ENCODE data around the gene SOX18. TPM values are rescaled to one million over a fixed set of nuclear protein-coding genes. Genes with fewer than 3 reads are reported as not detected.

Gene SOX18
- total RNA-seq, 4 donors from 2014 or later: 0.79 to 8.7 (median 3.3) TPM

DNA sequence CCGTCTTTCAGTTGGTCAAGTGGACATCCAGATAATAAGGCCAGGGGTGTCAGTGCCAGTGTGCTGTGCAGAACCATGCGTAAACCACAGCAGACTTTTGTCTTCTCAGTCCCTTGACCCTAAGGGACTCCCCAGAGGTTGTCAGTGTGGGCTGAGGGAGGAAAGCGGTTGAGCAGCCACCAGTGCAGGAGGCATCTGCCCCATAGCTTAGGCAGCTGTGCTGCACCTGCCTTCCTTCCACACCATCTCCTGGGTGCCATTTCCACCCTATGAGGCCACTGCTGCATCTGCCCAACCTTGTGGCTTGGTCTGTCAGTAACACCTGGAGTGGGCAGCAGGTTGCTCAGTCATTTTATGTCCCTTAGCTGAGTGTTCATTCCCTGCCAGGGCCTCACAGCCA lies 42.5 kb downstream of the SOX18 start:
- TF ChIP-seq CTCF (IDR thresholded peaks at IDR 0.05) (no peak), EP300 (IDR thresholded peaks at IDR 0.05) (no peak), POLR2A (IDR thresholded peaks at IDR 0.05) (no peak), POLR2AphosphoS5 (IDR thresholded peaks at IDR 0.05) (no peak)
- WGBS: 90% methylated on average over 2 of the region's 3 CpGs
- Histone ChIP-seq H3K36me3 (peaks cover 82% of the 10 kb centered on the region), H3K9me3 (no peaks in the 10 kb centered on the region), H3K4me1 (peaks cover 19% of the 10 kb centered on the region), H3K27me3 (no peaks in the 10 kb centered on the region), H3K4me3 (no peak overlapping the region), H3K27ac (no peak overlapping the region)
- DNase-seq (ENCODE audit: low spot score in 2 of 2): no peak

GRCh38 chr20:64006490-64006889 lies 42.9 kb downstream of the SOX18 start:
- DNase-seq (ENCODE audit: low spot score in 2 of 2): no peak
- Histone ChIP-seq H3K36me3 (peaks cover 84% of the 10 kb centered on the region), H3K27ac (no peak overlapping the region), H3K4me3 (no peak overlapping the region), H3K27me3 (no peaks in the 10 kb centered on the region), H3K4me1 (peaks cover 19% of the 10 kb centered on the region), H3K9me3 (no peaks in the 10 kb centered on the region)
- 74% methylated on average over 10 of the region's 10 CpGs for WGBS
- TF ChIP-seq EP300 (IDR thresholded peaks at IDR 0.05) (no peak), POLR2A (IDR thresholded peaks at IDR 0.05) (no peak), POLR2AphosphoS5 (IDR thresholded peaks at IDR 0.05) (no peak), CTCF (IDR thresholded peaks at IDR 0.05) (no peak)

DNA sequence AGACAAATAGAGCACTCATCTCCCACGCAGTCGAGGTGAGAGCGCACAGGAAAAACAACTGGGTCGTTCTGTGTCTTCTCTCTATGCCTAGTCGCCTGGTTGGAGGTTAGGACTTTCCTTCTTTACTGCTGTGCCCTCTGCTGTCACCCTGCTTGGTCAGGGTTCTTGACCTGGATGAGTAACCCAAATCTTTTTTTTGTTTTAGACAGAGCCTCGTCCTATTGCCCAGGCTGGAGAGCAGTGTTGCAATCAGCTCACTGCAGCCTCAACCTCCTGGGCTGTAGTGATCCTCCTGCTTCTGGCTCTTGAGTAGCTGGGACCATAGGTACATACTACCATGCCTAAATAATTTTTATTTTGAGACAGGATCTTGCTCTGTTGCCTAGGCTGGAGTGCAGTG lies 44.0 kb downstream of the SOX18 start:
- no peak overlapping the region for H3K27ac ChIP-seq
- no peak for TF ChIP-seq CTCF (IDR thresholded peaks at IDR 0.05)
- no peak for TF ChIP-seq POLR2AphosphoS5 (IDR thresholded peaks at IDR 0.05)
- no peak for TF ChIP-seq EP300 (IDR thresholded peaks at IDR 0.05)
- no peak for TF ChIP-seq POLR2A (IDR thresholded peaks at IDR 0.05)
- H3K9me3 ChIP-seq: no peaks in the 10 kb centered on the region
- peaks cover 19% of the 10 kb centered on the region for H3K4me1 ChIP-seq
- WGBS: 87% methylated on average over 6 of the region's 6 CpGs
- H3K4me3 ChIP-seq: no peak overlapping the region
- no peak for DNase-seq (ENCODE audit: low spot score in 2 of 2)
- H3K36me3 ChIP-seq: peaks cover 84% of the 10 kb centered on the region
- H3K27me3 ChIP-seq: no peaks in the 10 kb centered on the region

DNA sequence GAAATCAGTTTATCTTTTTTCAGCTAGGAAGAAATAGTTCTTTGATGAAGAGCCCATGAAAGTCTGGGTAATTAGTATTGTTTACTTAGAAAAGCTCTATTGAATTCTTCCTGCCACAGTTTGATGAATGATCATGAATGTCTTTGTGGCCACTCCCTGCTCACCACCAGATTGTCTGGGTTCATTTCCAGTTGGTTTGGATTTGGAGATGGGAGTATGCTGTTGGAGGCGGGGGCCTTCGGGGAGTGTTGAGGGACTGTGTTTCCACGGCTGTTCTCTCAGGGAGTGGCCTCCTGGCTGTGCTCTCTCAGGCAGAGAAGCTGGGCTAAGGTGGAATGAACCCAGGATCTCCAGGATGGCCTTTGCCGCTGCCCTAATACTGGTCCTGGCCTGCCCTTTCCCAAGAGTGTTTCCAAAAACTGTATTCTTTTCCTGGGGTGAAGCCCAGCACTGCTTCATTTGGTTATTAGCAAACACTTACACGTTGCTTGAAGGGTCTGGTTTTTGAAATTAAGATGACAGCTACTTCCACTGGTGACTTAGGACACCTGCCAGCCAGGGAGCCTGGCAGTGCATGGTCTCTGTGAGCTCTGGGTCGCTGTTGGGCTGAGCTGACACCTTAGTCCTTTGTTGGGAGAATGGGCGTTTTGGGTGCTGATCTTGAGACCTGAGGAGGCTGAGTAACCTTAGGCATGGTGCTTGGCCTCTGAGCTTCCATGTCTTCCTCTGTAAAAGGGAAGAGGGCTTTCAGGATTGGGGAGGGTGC lies 45.3 kb downstream of the SOX18 start:
- DNase-seq (ENCODE audit: low spot score in 2 of 2): no peak
- H3K9me3 ChIP-seq: no peaks in the 10 kb centered on the region
- H3K27me3 ChIP-seq: no peaks in the 10 kb centered on the region
- 51% methylated on average over 5 of the region's 7 CpGs for WGBS
- no peak for TF ChIP-seq POLR2AphosphoS5 (IDR thresholded peaks at IDR 0.05)
- TF ChIP-seq POLR2A (IDR thresholded peaks at IDR 0.05): no peak
- TF ChIP-seq EP300 (IDR thresholded peaks at IDR 0.05): no peak
- TF ChIP-seq CTCF (IDR thresholded peaks at IDR 0.05): no peak
- peaks cover 89% of the 10 kb centered on the region for H3K36me3 ChIP-seq
- no peak overlapping the region for H3K4me3 ChIP-seq
- peaks cover 19% of the 10 kb centered on the region for H3K4me1 ChIP-seq
- H3K27ac ChIP-seq: no peak overlapping the region

GRCh38 chr20:64001607-64002011 lies 47.8 kb downstream of the SOX18 start:
- Histone ChIP-seq H3K27ac (no peak overlapping the region), H3K4me1 (peaks cover 9% of the 10 kb centered on the region), H3K4me3 (no peak overlapping the region), H3K36me3 (peaks cover 93% of the 10 kb centered on the region), H3K9me3 (no peaks in the 10 kb centered on the region), H3K27me3 (no peaks in the 10 kb centered on the region)
- no peak for TF ChIP-seq EP300 (IDR thresholded peaks at IDR 0.05)
- TF ChIP-seq POLR2A (IDR thresholded peaks at IDR 0.05): no peak
- TF ChIP-seq POLR2AphosphoS5 (IDR thresholded peaks at IDR 0.05): no peak
- 72% methylated on average over 10 of the region's 11 CpGs for WGBS
- DNase-seq (ENCODE audit: low spot score in 2 of 2): no peak
